HG03432 (cell line): Measurements from ENCODE around the gene FGF12.

Experiments used
- ATAC-seq: cut with Tn5 transposase; IDR thresholded peaks from one replicate; pipeline ENCODE4 v1.9.1; 2021; ENCODE audit warnings: mild to moderate bottlenecking, moderate library complexity; ENCODE audit not compliant: unreplicated experiment

Gene FGF12

DNA sequence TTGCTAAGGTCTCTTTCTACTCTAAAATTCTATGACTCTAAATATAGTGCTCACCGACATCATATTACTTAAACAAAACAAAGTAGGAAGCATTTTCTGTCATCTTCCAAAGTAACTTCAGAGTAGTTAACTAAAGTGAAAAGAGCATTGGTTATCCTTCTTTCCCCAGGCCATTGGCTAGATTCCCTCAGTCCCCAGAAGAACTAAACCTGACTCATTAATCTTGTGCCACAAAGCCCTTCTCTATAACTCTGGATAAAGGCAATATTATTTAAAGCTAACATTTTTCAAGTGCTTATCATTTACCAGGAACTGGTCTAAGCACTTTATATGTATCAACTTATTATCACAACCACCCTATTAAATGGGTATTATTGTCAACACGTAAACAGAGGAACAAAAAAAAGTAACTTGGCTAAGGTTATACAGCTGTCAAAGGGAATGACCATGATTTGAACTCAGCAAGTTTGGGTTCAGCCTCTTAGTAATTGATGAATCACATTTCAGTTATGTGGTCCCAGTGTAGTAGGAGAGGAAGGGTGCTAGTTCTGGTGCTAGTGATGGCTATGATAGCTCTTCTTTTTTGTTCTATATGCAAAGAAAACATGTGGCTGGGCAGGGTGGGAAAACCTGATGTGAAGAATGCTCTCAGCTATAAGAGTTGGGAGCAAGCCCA lies 304.9 kb downstream of the FGF12 start:
- no peak for ATAC-seq

DNA sequence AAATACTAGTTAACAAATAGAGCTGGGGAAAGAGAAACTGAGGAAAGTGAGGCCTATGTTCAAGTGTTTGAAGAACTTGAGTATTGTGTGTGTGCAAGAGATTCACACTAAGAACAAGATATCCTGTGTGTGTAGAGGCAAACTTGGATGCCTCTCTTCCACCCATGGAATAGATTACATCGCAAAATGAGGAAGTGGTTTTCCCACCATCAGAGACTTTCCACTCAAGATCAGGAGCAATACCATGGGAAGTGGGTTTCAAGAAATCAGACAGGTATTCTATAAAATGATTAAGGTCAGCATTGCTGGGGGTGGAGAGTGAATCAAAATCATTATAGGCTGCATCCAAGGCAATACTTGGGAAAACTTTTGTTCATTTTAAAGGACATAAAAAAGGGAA lies 308.0 kb downstream of the FGF12 start:
- ATAC-seq: no peak

DNA sequence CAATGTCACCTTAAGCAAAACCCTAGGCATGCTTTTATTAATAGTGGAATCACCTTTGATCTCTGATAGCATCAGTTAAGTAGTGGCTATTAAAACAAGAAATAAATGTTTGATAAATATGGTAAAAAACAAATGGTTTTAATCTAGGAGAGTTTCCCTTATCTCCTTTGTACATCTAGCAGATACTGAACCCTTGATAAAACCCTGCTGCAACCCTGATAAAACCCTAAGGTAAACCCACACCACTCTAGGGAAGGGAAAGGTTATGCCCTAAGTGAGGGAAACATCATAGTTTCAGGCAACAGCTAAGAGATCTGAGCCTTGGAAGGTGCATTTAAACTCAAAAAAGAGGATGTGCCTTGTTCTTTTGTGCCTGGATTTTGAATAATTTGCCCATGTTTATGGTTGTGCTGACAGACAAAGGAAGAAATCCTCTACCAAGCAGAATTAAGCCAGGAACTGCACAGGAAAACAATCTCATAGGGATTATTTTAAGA lies 309.7 kb downstream of the FGF12 start:
- no peak for ATAC-seq

DNA sequence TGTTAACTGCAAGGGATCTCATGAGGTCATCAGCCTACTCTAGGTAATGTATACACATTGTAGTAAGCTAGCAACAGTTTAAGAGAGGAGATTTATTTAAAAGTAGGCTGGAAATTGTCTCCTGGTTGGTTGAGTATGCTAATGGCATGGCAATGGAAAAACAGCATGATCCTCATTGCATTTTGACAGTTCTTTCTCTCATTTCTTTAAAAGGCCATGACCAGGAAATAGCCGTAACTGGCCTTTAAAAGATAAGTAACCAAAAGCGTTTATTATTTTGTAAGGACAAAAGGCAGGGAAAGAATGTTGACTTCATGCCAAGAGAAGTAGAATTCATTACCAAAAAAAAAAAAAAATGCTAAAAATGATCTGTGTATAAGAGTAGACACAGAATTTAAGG lies 310.3 kb downstream of the FGF12 start:
- ATAC-seq: no peak

DNA sequence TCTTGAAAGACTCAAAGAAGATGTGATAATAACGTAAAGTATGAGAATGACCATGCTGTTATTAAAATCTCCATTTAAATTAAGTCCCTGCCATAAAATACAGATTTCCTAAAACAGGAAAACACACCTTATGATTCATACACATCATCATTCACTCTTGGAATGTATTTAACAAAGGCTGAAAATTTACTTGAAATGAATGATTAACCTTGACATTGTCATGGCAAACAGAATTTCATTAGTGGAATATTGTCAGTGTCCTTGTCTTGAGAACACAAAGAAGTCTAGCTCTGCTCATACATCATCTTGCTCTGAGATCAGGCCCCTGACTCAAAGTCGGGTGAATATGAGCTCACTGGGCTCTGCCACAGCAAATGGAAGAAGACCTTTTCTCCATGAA lies 313.9 kb downstream of the FGF12 start:
- ATAC-seq: no peak

DNA sequence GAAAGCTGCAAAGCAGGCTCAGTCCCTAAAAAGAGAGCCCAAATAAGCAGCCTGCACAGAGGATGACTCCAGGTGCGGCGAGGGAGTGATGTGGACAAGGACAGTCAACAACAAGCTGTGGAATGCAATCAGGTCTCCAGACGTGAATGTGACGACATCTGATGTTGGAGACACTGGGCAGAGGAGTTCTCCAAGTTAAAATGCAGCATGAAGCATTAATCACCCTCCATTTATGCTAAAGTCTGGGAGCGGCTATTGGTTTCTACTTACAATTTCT lies 316.7 kb downstream of the FGF12 start:
- no peak for ATAC-seq

DNA sequence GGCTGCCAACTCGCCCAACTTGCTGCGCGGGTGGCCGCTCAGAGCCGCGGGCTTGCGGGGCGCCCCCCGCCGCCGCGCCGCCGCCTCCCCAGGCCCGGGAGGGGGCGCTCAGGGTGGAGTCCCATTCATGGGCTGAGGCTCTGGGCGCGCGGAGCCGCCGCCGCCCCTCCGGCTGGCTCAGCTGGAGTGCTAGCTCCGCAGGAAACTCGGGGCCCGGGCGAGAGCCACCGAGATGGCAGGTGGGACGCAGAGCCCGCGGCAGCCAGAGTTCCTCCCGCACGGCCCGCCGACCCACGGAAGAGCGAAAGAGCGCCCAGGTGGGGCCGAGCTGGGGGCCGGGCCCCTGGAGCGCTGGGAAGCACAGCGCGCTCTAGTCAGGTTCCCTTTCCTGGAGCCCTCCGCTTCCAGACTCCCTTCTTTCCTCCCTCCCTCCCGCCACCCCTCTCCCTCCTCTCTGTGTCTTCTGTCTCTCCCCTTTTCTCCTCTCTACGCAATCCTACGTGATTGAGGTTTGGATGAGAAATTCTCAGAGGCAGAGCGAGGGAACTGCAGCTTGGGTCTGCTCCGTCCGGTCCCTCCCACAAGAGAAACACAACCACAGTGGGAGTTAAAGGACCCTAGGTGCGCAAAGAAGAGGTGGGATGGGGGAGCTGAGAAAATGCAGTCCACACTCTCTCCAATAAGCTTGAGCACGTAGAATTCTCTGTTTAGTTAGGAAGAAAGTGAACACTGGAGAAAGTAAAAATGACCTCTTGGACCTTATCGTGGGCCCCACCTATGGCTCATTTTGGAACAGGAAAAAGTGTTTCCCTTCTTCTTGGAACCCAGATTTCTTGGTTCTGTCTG lies 317.3 kb downstream of the FGF12 start:
- peak; percentile 41 for ATAC-seq

DNA sequence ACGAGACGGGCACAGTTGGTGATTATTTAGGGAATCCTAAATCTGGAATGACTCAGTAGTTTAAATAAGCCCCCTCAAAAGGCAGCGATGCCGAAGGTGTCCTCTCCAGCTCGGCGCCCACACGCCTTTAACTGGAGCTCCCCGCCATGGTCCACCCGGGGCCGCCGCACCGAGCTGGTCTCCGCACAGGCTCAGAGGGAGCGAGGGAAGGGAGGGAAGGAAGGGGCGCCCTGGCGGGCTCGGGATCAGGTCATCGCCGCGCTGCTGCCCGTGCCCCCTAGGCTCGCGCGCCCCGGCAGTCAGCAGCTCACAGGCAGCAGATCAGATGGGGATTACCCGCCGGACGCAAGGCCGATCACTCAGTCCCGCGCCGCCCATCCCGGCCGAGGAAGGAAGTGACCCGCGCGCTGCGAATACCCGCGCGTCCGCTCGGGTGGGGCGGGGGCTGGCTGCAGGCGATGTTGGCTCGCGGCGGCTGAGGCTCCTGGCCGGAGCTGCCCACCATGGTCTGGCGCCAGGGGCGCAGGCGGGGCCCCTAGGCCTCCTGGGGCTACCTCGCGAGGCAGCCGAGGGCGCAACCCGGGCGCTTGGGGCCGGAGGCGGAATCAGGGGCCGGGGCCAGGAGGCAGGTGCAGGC lies 318.0 kb downstream of the FGF12 start:
- peak; percentile 74 for ATAC-seq

DNA sequence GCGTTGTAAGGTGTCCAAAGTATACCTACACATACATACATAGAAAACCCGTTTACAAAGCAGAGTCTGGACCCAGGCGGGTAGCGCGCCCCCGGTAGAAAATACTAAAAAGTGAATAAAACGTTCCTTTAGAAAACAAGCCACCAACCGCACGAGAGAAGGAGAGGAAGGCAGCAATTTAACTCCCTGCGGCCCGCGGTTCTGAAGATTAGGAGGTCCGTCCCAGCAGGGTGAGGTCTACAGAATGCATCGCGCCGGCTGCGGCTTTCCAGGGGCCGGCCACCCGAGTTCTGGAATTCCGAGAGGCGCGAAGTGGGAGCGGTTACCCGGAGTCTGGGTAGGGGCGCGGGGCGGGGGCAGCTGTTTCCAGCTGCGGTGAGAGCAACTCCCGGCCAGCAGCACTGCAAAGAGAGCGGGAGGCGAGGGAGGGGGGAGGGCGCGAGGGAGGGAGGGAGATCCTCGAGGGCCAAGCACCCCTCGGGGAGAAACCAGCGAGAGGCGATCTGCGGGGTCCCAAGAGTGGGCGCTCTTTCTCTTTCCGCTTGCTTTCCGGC lies 318.6 kb downstream of the FGF12 start:
- ATAC-seq: no peak

DNA sequence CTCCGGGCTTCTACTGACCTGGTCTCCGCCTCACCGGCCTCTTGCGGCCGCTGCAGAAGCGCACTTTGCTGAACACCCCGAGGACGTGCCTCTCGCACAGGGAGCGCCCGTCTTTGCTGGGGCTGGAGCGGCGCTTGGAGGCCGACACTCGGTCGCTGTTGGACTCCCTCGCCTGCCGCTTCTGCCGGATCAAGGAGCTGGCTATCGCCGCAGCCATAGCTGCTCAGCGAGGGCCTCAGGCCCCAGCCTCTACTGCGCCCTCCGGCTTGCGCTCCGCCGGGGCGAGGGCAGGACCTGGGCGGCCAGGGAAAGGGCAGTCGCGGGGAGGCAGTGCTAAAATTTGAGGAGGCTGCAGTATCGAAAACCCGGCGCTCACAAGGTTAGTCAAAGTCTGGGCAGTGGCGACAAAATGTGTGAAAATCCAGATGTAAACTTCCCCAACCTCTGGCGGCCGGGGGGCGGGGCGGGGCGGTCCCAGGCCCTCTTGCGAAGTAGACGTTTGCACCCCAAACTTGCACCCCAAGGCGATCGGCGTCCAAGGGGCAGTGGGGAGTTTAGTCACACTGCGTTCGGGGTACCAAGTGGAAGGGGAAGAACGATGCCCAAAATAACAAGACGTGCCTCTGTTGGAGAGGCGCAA lies 319.2 kb downstream of the FGF12 start:
- no peak for ATAC-seq

DNA sequence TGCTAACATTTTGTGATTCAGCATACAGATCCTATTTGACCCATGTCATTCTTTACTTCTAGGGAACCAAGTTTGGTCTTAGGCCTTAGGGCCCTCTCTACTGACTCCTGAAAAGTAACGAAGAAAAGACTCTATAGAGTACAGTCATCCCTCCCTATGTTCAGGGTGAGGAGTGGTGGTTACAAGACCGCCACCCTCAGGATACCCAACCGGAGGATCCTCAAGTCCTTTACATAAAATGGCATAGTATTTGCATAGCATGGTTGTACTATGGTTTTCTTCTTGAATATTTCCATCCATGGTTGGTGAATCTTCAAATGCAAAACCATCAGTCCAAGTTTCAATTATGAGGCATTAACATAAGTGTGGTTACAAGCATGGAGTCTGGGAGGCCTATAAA lies 327.6 kb downstream of the FGF12 start:
- no peak for ATAC-seq

DNA sequence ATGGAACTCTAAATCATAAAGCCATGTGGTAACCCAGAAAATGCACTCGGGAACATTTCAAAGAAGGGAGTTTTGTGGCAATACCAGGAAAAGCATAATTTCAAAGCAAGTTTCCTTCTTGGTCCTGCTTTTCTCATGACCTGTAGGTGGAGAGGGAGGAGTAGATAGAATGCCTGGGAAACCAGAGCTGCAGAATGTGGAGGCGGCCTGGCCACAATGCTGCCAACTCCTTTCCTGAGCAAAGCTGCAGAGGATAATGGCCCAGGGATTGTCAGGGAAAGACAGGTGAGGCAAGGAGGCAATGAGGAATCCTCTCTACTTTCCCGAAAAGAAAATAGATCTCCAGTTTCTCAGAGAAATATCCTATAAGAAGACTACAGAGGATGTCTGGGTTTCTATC lies 330.3 kb downstream of the FGF12 start:
- ATAC-seq: no peak

DNA sequence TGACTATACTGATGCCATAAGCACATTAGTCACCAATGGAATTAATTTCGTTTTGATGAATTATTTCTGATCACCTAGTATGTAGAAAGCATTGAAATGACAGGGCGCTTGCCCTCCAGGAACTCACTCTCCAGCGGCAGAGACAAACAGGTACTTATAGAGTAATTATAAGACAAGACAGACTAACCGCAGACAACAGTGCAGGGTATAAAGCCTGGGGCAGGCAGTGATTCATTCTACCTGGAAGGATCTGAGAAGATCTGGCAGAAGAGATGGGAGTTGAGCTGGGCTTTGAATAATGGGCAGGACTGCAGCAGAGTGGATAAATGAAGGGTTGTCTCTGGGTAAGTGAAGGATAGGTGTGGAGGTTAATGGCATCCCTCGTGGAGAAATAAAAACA lies 331.8 kb downstream of the FGF12 start:
- no peak for ATAC-seq

DNA sequence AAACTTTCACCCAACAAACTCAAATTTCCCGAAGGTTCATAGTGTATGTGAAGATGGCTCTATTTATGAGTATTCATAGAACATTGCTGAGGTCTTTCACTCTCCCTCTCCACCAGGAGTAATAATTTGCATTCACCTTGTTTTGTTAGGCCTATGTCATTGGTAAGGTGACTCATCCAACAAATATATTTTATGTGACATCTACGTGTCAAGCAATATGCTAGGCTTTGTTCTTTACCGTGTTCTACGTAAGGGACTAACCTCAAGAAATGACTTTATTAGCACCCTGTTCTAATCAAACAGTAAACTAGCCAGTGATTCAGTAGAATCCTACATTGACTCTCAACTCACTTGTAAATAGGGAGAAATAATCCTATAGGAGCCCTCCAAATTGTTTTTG lies 334.4 kb downstream of the FGF12 start:
- ATAC-seq: no peak

DNA sequence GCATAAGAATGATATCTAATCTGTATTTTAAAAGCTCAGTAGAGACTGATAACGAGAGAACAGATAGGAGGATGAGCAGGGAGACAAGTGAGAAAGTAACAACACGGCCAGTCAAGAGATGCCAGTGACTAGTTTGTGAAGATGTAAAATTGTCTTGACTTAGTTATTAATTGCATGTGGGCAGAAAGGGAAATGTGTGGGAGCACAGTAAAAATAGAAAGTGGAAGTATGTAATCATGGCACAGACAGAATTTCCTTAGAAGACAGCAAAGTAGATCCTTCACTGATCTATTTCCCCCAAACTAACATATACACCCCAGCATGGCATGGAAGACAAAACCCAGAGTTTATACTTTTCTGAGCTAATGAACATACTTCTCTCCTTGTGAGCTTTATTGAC lies 344.5 kb downstream of the FGF12 start:
- no peak for ATAC-seq

DNA sequence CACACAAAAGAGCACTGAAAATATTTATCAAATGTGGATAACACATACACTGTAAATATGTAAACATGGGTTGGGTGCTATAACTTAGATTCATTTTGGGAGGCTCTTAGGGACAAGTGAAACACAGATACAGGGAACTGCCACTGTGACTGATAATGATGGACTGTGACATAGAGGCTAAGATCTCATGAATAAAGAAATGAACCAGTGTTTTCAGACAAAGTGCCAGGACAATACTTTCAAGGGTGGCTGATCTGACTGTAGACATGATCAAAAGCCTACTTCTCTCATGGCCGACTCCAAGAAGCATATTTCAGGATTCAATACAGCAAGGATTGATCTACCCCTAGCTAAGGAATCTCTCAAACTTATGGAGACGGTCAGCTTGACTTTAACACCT lies 353.8 kb downstream of the FGF12 start:
- ATAC-seq: no peak

DNA sequence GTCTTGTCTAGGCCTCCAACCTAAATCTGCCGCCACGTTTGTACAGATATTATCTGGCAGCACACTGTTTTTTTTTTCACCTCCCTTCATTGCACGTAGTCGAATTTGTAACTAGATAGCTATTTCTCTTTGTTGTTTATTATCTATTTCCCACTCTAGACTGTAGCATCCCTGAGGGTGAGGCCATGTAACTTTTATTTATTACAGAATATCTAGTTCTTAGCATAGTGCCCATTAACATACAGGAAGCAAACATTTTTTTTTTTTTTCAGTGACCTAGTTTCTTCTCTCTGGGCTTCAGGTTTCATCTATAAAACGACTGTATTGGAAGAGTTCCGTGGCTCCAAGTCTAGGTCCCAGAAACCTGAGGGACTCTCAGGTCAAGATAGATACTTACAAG lies 354.3 kb downstream of the FGF12 start:
- no peak for ATAC-seq

DNA sequence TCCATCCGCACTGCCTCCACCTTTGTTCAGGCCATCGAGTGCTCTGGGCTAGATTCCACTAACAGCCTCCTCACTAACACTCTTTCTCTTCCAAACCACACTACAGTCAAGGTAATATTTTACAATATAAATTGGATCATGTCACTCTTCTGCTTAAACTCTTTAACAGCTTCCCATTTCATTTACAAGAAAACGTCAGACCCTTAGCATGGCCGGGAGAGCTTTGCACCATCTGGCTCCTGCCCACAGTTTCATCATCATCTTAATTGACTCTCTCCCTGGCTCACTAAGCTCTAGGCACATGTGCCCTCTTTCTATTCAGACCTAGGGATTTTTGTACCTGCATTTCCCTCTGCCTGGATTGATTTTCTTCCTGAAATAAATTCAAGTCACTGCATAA lies 354.7 kb downstream of the FGF12 start:
- no peak for ATAC-seq

DNA sequence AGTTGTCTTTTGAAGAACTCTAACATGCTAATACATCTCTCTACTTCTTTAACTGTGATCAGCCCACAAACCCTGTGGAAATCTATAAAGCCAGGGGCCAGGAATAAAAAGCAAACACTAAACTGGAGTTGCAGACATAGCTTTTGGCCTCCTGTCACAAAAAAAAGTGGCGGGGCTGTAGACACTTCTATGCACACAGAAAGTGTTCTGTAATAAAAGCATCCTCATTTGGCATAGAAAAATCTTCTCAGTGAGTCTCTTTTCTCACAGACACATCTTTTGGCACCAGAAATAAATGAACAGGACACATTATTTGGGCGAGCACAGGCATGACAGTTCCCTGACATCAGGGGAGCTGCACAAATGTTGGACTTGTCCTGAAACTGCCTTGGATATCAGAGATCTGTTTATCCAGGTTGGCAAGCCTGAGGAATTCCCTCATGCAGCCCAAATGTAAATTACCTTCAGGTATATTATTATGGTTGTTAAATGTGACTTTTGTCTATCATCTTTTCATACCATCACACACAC lies 355.4 kb downstream of the FGF12 start:
- ATAC-seq: no peak

DNA sequence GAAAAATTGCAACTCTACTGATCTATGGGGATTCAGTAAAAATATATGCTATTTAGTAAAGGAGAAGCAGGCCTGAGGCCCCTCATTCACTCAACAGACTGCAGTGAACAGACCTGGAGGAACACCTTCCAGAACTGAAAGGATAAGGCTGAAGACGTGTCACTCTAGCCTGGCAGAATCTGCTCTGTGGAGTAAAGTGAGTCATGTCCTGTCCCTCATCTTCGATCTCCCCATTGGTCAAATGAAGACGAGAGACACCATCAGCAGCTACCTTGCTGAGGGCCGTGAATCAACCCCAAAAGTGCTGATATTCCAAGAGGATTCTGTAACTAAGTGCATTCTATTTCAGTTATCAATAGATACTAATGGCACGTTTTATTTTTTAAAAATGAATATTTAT lies 359.7 kb downstream of the FGF12 start:
- ATAC-seq: no peak

DNA sequence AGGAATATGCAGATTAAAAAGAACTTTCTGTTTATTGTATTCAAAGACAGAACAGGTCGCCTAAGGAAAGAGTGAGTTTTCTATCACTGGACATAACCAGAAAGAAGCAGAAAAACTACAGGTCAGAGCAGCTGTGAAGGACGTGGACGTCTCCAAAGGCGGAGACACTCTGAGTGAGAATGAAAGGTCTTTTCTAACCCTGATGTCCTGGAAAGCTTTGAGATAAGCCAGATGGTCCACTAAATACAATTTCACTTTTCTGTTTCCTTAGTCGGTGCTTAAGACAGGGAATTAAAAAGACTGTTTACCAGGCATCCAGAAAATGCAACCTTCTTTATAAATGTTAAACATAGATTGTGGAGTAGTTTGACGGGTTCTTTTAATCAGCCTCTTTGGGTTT lies 360.4 kb downstream of the FGF12 start:
- ATAC-seq: no peak
